GM06990 (cell line): Measurements from ENCODE around the gene GALNT16.

Experiments used
- DNase-seq: peaks from one replicate; pipeline ENCODE4 v3.0.0-alpha.2; 2011; ENCODE audit not compliant: insufficient read length; ENCODE audit errors: extremely low read depth
- H3K27me3 ChIP-seq: replicated peaks from 2 replicates; pipeline ENCODE4 v1.6.0; 2011; ENCODE audit warnings: low read length; ENCODE audit not compliant: control insufficient read depth, insufficient read depth
- H3K36me3 ChIP-seq: 2 replicates; pipeline ENCODE4 v1.5.1; 2011; ENCODE audit warnings: low read length; ENCODE audit not compliant: control insufficient read depth, insufficient read depth
- H3K4me3 ChIP-seq: replicated peaks from 2 replicates; pipeline ENCODE4 v1.5.1; 2011; ENCODE audit warnings: low read depth, mild to moderate bottlenecking, control low read depth, low read length
- CTCF ChIP-seq: IDR thresholded peaks from 2 replicates; pipeline ENCODE4 v1.5.1; 2011; ENCODE audit warnings: low read length, control low read depth, mild to moderate bottlenecking, inconsistent platforms; ENCODE audit not compliant: insufficient read depth, poor library complexity, severe bottlenecking

GALNT16 gene

GRCh38 chr14:69246331-69246730 lies 13.6 kb upstream of the GALNT16 start:
- no peak overlapping the region for H3K4me3 ChIP-seq
- no peak for TF ChIP-seq CTCF
- DNase-seq: no peak
- no peaks in the 10 kb centered on the region for H3K27me3 ChIP-seq
- no peaks in the 10 kb centered on the region for H3K36me3 ChIP-seq

- no peaks in the 10 kb centered on the region for H3K36me3 ChIP-seq
- TF ChIP-seq CTCF: peak; percentile 14
- H3K27me3 ChIP-seq: no peaks in the 10 kb centered on the region
- H3K4me3 ChIP-seq: no peak overlapping the region
- DNase-seq: no peak
Measured at GRCh38 chr14:69247676-69248440, 12.1 kb upstream of the GALNT16 start.

GRCh38 chr14:69249603-69250002 lies 10.4 kb upstream of the GALNT16 start:
- Histone ChIP-seq H3K36me3 (no peaks in the 10 kb centered on the region), H3K4me3 (no peak overlapping the region), H3K27me3 (no peaks in the 10 kb centered on the region)
- no peak for TF ChIP-seq CTCF
- DNase-seq: no peak

GRCh38 chr14:69252851-69253250 lies 7.1 kb upstream of the GALNT16 start:
- H3K36me3 ChIP-seq: no peaks in the 10 kb centered on the region
- peaks cover 2% of the 10 kb centered on the region; the same call in 1 of the 2 replicates for H3K27me3 ChIP-seq
- H3K4me3 ChIP-seq: no peak overlapping the region
- no peak for DNase-seq
- TF ChIP-seq CTCF: no peak

GRCh38 chr14:69259168-69259526 lies 811 bp upstream of the GALNT16 start:
- Histone ChIP-seq H3K27me3 (peaks cover 5% of the 10 kb centered on the region), H3K36me3 (no peaks in the 10 kb centered on the region), H3K4me3 (no peak overlapping the region; the same call in 1 of the 2 replicates)
- DNase-seq: no peak
- no peak for TF ChIP-seq CTCF

GRCh38 chr14:69260190-69260860 lies 367 bp downstream of the GALNT16 start:
- TF ChIP-seq CTCF: no peak
- H3K36me3 ChIP-seq: no peaks in the 10 kb centered on the region
- peak; percentile 20 for DNase-seq
- peaks cover 5% of the 10 kb centered on the region for H3K27me3 ChIP-seq
- H3K4me3 ChIP-seq: peak overlapping the region; percentile 54
